Measurements from ENCODE around the gene IP6K3.

Gene IP6K3

GRCh38 chr6:33692078-33692759 lies 54.5 kb downstream of the IP6K3 start:
- no peak overlapping the region for H3K4me3 ChIP-seq (ENCODE audit: low read depth, low read length)
- TF ChIP-seq CTCF (IDR thresholded peaks at IDR 0.05; ENCODE audit: borderline replicate concordance, insufficient read depth, low read depth, low read length), result no peak

DNA sequence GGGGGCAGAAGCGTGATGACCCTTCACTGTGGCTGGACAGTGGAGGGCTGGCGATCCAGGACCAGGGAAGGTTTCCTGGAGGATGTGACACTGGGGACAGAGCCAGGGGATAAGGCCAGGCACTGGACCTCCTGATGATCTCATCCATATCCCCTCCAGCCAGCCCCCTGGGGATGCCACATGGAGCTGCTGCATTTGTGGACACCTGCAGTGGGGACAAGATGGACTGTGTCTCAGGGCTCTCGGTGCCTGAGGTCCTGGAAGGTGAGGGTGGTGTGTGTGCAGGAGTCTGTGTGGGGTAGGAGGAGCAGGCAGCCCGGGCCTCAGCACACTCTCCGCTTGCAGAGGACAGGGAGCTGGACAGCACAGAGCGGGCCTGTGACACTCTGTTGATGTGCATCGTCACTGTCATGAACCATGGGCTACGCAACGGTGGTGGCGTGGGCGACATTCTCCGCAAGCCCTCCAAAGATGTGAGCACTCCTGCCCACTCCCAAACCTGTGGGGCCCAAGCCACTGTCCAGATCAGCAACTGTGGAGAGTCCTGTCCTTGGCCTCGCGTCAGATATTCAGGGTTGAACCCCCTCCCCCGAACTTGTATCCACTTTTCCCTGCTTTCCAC lies 55.1 kb downstream of the IP6K3 start:
- TF ChIP-seq CTCF (IDR thresholded peaks at IDR 0.05; ENCODE audit: borderline replicate concordance, insufficient read depth, low read depth, low read length), result no peak
- H3K4me3 ChIP-seq (ENCODE audit: low read depth, low read length), result no peak overlapping the region

DNA sequence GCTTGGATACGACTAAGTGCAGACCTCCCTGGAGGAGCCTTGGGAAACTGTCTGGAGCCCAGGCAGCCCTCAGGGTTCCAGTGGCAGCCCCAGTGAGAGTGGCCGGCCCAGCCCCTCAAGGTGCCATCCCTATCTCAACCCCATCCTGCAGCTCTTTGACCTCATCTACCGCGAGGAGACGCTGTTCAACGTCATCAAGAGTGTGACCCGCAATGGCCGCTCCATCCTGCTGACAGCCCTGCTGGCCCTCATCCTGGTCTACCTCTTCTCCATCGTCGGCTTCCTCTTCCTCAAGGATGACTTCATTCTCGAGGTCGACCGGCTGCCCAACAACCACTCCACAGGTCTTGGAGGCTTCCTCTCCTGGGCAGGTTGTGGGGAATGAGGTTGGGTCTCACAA lies 55.9 kb downstream of the IP6K3 start:
- no peak for TF ChIP-seq CTCF (IDR thresholded peaks at IDR 0.05; ENCODE audit: borderline replicate concordance, insufficient read depth, low read depth, low read length)

DNA sequence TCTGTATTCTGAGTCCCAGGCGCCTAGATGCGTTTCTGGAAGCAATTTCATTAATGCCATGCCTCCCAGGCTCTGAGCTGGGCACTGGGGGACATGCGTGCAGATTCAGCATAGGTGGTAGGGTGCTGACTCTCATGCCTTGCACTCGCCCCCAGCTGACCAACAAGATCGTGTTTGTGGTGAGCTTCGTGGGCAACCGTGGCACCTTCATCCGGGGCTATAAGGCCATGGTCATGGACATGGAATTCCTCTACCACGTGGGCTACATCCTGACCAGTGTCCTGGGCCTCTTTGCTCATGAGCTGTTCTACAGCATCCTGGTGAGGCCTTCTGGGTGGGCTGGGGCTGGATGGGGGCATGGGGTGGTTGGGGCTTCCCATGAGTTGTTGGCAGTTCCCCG lies 56.8 kb downstream of the IP6K3 start:
- no peak overlapping the region for H3K4me3 ChIP-seq (ENCODE audit: low read depth, low read length)
- no peak for TF ChIP-seq CTCF (IDR thresholded peaks at IDR 0.05; ENCODE audit: borderline replicate concordance, insufficient read depth, low read depth, low read length)

More for the DNA sequence above, 55.9 kb downstream of the IP6K3 start:
- no peak overlapping the region for H3K4me3 ChIP-seq (ENCODE audit: low read depth, low read length)

DNA sequence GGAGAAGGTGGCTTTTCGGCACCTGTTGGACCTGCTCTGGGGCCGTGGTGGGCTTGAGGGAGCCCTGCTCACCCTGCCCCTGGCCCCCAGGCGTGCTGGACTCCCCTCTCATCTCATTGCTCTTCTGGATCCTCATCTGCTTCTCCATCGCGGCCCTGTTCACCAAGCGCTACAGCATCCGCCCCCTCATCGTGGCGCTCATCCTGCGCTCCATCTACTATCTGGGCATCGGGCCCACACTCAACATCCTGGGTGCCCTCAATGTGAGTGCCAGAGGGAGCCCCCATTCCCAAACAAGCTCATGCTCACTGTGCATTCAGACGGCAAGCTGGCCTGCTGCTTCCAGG lies 57.6 kb downstream of the IP6K3 start:
- no peak overlapping the region for H3K4me3 ChIP-seq (ENCODE audit: low read depth, low read length)
- no peak for TF ChIP-seq CTCF (IDR thresholded peaks at IDR 0.05; ENCODE audit: borderline replicate concordance, insufficient read depth, low read depth, low read length)

- H3K4me3 ChIP-seq (ENCODE audit: low read depth, low read length), result no peak overlapping the region
- no peak for TF ChIP-seq CTCF (IDR thresholded peaks at IDR 0.05; ENCODE audit: borderline replicate concordance, insufficient read depth, low read depth, low read length)
These were observed 58.1 kb downstream of the IP6K3 start for GRCh38 chr6:33688451-33689147.

GRCh38 chr6:33688006-33688405 lies 58.7 kb downstream of the IP6K3 start:
- no peak for TF ChIP-seq CTCF (IDR thresholded peaks at IDR 0.05; ENCODE audit: borderline replicate concordance, insufficient read depth, low read depth, low read length)

More at GRCh38 chr6:33688006-33688405, 58.7 kb downstream of the IP6K3 start:
- no peak overlapping the region for H3K4me3 ChIP-seq (ENCODE audit: low read depth, low read length)

All from GM12875 (cell line).